WERI-Rb-1 (cell line): Measurements from ENCODE around the gene RASGRF2.
"Not testable (repeated sequence)": the region's sequence is repeated elsewhere in the genome, so short reads cannot be mapped to it uniquely, and the experiment has no call there.

Experiments
- DNase-seq: peaks from one replicate; pipeline ENCODE4 v3.0.0-alpha.2; 2020
- H3K27ac ChIP-seq: fragments of 250-450 bp; sonication (Bioruptor Pico); 2 replicates; pipeline ENCODE4 v1.5.1; 2020; ENCODE audit warnings: mild to moderate bottlenecking, moderate library complexity
- H3K27me3 ChIP-seq: fragments of 250-450 bp; sonication (Bioruptor Pico); 2 replicates; pipeline ENCODE4 v1.5.1; 2021; ENCODE audit warnings: mild to moderate bottlenecking, low read depth, moderate library complexity; ENCODE audit not compliant: insufficient read depth, severe bottlenecking
- H3K36me3 ChIP-seq: fragments of 250-450 bp; sonication (Bioruptor Pico); 2 replicates; pipeline ENCODE4 v1.5.1; 2020; ENCODE audit warnings: mild to moderate bottlenecking, moderate library complexity
- H3K4me3 ChIP-seq: 2 replicates; pipeline ENCODE4 v1.5.1; 2011; ENCODE audit warnings: low read depth, mild to moderate bottlenecking, control low read depth, low read length
- H3K9me3 ChIP-seq: fragments of 250-450 bp; sonication (Bioruptor Pico); 2 replicates; pipeline ENCODE4 v1.5.1; 2021; ENCODE audit warnings: mild to moderate bottlenecking, moderate library complexity; ENCODE audit not compliant: severe bottlenecking
- TF ChIP-seq, protein P1 (sequence below): IDR thresholded peaks from 2 replicates; pipeline ENCODE4 v1.5.1; 2011; ENCODE audit warnings: low read depth, mild to moderate bottlenecking, control low read depth, inconsistent platforms, low read length

Gene RASGRF2

GRCh38 chr5:81115261-81115660 lies 155.1 kb downstream of the RASGRF2 start:
- Histone ChIP-seq H3K4me3 (no peak overlapping the region), H3K27ac (no peak overlapping the region), H3K27me3 (no peaks in the 10 kb centered on the region), H3K36me3 (peaks cover 61% of the 10 kb centered on the region), H3K9me3 (no peaks in the 10 kb centered on the region)
- TF ChIP-seq, protein P1, sequence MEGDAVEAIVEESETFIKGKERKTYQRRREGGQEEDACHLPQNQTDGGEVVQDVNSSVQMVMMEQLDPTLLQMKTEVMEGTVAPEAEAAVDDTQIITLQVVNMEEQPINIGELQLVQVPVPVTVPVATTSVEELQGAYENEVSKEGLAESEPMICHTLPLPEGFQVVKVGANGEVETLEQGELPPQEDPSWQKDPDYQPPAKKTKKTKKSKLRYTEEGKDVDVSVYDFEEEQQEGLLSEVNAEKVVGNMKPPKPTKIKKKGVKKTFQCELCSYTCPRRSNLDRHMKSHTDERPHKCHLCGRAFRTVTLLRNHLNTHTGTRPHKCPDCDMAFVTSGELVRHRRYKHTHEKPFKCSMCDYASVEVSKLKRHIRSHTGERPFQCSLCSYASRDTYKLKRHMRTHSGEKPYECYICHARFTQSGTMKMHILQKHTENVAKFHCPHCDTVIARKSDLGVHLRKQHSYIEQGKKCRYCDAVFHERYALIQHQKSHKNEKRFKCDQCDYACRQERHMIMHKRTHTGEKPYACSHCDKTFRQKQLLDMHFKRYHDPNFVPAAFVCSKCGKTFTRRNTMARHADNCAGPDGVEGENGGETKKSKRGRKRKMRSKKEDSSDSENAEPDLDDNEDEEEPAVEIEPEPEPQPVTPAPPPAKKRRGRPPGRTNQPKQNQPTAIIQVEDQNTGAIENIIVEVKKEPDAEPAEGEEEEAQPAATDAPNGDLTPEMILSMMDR, result no peak
- no peak for DNase-seq

DNA sequence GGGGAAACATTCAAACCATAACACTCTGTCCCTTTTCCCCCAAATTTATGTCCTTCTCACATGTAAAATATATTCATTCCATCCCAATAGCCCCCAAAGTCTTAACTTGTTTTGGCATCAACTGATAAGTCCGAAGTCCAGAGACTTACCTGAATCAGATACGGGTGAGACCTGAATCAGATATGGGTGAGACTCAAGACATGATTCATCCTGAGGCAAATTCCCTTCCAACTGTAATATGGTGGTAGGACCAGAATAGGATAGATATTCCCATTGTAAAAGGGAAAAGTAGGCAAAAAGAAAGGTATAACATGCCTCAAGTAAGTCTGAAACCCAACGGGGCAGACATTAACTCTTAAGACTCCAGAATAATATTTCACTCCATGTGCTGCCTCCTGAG lies 157.4 kb downstream of the RASGRF2 start:
- no peak overlapping the region for H3K27ac ChIP-seq
- peaks cover 76% of the 10 kb centered on the region for H3K36me3 ChIP-seq
- no peaks in the 10 kb centered on the region for H3K9me3 ChIP-seq
- TF ChIP-seq, protein P1, result no peak
- no peaks in the 10 kb centered on the region for H3K27me3 ChIP-seq
- H3K4me3 ChIP-seq, result no peak overlapping the region
- no peak for DNase-seq

DNA sequence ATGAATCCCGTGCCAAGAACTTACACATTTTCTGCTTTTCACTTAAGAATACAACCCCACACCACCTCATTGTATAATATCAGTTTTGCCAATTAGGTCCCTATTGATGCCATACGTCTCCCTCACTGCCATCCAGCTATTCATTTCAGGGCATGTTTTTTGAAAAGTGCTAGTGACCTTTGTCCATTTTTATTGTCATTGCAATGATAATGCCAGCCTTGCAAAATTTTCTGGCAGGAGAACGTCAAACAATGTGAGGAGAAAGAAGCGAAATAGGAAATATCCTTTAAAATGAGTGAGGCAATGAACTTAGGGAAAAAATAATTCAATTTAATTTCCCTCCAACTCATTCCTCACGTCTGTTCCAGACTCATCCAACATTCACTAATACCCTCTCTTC lies 161.1 kb downstream of the RASGRF2 start:
- H3K27me3 ChIP-seq, result no peaks in the 10 kb centered on the region
- H3K27ac ChIP-seq, result no peak overlapping the region
- no peak for DNase-seq
- no peak overlapping the region for H3K4me3 ChIP-seq
- H3K36me3 ChIP-seq, result peaks cover 74% of the 10 kb centered on the region
- TF ChIP-seq, protein P1, result no peak
- H3K9me3 ChIP-seq, result no peaks in the 10 kb centered on the region

DNA sequence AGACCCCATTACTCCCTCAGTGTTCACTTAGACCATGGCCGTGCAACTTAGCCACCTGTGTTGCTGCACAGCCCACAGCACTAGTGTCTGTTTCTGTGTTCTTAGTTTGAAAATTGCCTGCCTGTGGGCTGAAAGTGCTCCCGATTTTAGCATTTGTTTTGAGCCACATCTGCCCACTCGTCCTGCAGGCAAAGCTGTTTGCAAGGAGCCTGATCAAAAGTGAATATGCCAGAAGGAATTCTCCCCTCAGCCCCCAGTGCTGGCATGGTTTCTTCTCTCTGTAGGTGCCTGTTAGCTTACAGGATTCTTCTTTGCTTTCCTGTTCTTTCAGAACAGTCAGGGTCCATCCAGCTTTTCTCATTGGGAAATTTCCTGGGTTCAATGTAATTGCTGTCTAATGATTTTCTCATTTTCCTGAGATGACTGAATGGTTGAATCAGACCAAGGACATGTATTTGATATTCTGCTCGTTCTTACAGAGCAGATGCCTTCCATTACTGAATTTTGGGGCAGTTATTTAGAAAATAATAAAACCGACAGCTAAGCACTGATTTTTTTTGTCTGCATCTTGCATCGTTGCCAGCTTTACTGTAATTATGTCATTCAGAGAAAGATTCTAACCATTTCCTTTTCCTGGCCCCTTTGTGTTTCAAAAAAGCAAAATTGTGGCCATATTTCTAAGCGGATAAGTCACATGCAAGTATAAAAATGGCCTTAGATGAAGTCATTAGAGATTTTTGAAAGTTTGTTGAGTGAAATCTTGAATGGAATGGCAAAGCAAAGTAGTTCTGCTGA lies 161.9 kb downstream of the RASGRF2 start:
- no peaks in the 10 kb centered on the region for H3K27me3 ChIP-seq
- H3K36me3 ChIP-seq, result peaks cover 74% of the 10 kb centered on the region
- no peak overlapping the region for H3K27ac ChIP-seq
- TF ChIP-seq, protein P1, result no peak
- DNase-seq, result no peak
- H3K4me3 ChIP-seq, result no peak overlapping the region
- no peaks in the 10 kb centered on the region for H3K9me3 ChIP-seq

DNA sequence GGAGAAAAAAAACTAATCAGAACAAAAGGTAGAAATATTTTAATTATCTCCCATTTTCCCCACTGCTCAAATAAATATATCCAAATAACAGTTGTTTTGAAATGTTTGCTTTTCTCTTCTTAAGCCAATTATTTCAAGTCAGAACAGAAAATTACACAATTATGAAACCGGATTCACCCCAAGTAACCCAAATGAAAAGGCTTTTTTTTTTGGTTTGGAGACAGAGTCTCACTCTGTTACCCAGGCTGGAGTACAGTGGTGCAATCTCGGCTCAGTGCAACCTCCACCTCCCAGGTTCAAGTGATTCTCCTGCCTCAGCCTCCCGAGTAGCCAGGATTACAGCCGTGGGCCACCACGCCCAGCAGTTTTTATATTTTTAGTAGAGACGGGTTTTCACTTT lies 164.5 kb downstream of the RASGRF2 start:
- DNase-seq, H3K4me3 ChIP-seq, H3K27me3 ChIP-seq, H3K9me3 ChIP-seq, H3K27ac ChIP-seq: not testable (repeated sequence)
- H3K36me3 ChIP-seq, result peaks cover 65% of the 10 kb centered on the region

DNA sequence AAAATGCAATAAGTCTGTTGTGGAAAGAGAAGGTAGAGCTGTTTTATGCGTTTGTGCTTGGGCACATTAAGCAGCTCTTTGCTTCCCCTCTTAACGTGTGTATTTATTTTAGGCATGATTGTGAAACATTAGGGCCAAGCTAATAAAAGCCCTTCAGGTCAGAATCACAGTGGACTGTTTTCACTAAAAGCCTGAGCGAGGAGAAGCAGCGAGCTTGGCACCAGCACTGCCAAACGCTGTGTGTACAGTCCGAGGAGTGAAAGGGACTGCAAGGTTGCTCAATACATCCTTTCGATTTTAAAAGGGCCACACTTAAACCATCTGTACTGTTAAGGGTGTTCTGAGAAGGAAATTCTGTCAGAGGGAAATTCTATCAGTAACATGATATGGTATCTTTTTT lies 165.8 kb downstream of the RASGRF2 start:
- peaks cover 54% of the 10 kb centered on the region for H3K36me3 ChIP-seq
- no peak for DNase-seq
- no peak overlapping the region for H3K27ac ChIP-seq

More for the DNA sequence above, 165.8 kb downstream of the RASGRF2 start:
- no peaks in the 10 kb centered on the region for H3K27me3 ChIP-seq
- H3K4me3 ChIP-seq, result no peak overlapping the region
- TF ChIP-seq, protein P1, result no peak
- H3K9me3 ChIP-seq, result no peaks in the 10 kb centered on the region
